Trophoblast cell (in vitro differentiated cells and primary cell): Measurements from ENCODE around the gene CCDC192.

Experiments
- DNase-seq, 2 donors: peaks; one replicate each; pipeline ENCODE4 v3.0.0-alpha.2; 2016
- H2AFZ ChIP-seq: 2 replicates; pipeline ENCODE4 v1.6.1; 2013; ENCODE audit warnings: low read length, moderate library complexity, mild to moderate bottlenecking; ENCODE audit not compliant: insufficient read depth, poor library complexity
- H2AK5ac ChIP-seq: 2 replicates; pipeline ENCODE4 v1.6.1; 2013; ENCODE audit warnings: mild to moderate bottlenecking, low read length
- H2BK120ac ChIP-seq: 2 replicates; pipeline ENCODE4 v1.6.1; 2013; ENCODE audit warnings: low read length, mild to moderate bottlenecking, moderate library complexity; ENCODE audit not compliant: insufficient read depth, poor library complexity
- H2BK12ac ChIP-seq: 2 replicates; pipeline ENCODE4 v1.6.1; 2013; ENCODE audit warnings: mild to moderate bottlenecking, low read length, moderate library complexity
- H2BK5ac ChIP-seq: 2 replicates; pipeline ENCODE4 v1.6.1; 2013; ENCODE audit warnings: low read length, low read depth, moderate library complexity, mild to moderate bottlenecking; ENCODE audit not compliant: poor library complexity
- H3K14ac ChIP-seq: 2 replicates; pipeline ENCODE4 v1.6.1; 2013; ENCODE audit warnings: mild to moderate bottlenecking, low read length
- H3K18ac ChIP-seq: 2 replicates; pipeline ENCODE4 v1.6.1; 2013; ENCODE audit warnings: mild to moderate bottlenecking, low read length
- H3K23ac ChIP-seq: 2 replicates; pipeline ENCODE4 v1.6.1; 2013; ENCODE audit warnings: low read length
- H3K27ac ChIP-seq: 2 replicates; pipeline ENCODE4 v1.5.1; 2013; ENCODE audit warnings: low read depth, mild to moderate bottlenecking, inconsistent platforms, low read length, moderate library complexity
- H3K27me3 ChIP-seq: 2 replicates; pipeline ENCODE4 v1.6.1; 2013; ENCODE audit warnings: inconsistent platforms, mild to moderate bottlenecking, low read length, moderate library complexity; ENCODE audit not compliant: insufficient read depth
- H3K36me3 ChIP-seq, 2 experiments: 1 replicate in 1 of 2; 2 replicates in 1 of 2; pipeline ENCODE4 v1.6.1; 2013; ENCODE audit warnings: low read length in 2 of 2, mild to moderate bottlenecking in 2 of 2, moderate library complexity in 1 of 2; ENCODE audit not compliant: insufficient read depth in 2 of 2, control insufficient read depth in 1 of 2
- H3K4ac ChIP-seq: 2 replicates; pipeline ENCODE4 v1.6.1; 2013; ENCODE audit warnings: low read depth, mild to moderate bottlenecking, low read length, moderate library complexity
- H3K4me1 ChIP-seq, 2 experiments: 1 replicate in 1 of 2; 2 replicates in 1 of 2; pipeline ENCODE4 v1.6.1; 2013; ENCODE audit warnings: low read length in 2 of 2, mild to moderate bottlenecking in 2 of 2, moderate library complexity in 1 of 2; ENCODE audit not compliant: insufficient read depth in 2 of 2, control insufficient read depth in 1 of 2
- H3K4me2 ChIP-seq: 2 replicates; pipeline ENCODE4 v1.6.1; 2013; ENCODE audit warnings: inconsistent platforms, mild to moderate bottlenecking, low read length, moderate library complexity
- H3K4me3 ChIP-seq: 2 replicates; pipeline ENCODE4 v1.5.1; 2013; ENCODE audit warnings: mild to moderate bottlenecking, low read depth, low read length, inconsistent platforms
- H3K79me1 ChIP-seq: one replicate; pipeline ENCODE4 v1.6.1; 2013; ENCODE audit warnings: low read length
- H3K79me2 ChIP-seq: 2 replicates; pipeline ENCODE4 v1.6.1; 2013; ENCODE audit warnings: low read length, mild to moderate bottlenecking; ENCODE audit not compliant: control insufficient read depth, insufficient read depth, poor library complexity
- H3K9ac ChIP-seq: 2 replicates; pipeline ENCODE4 v1.6.1; 2013; ENCODE audit warnings: mild to moderate bottlenecking, low read length
- H3K9me3 ChIP-seq: 2 replicates; pipeline ENCODE4 v1.6.1; 2013; ENCODE audit warnings: low read depth, mild to moderate bottlenecking, control low read depth, inconsistent platforms, low read length; ENCODE audit not compliant: insufficient read depth
- H4K12ac ChIP-seq: 2 replicates; pipeline ENCODE4 v1.6.1; 2013; ENCODE audit warnings: low read depth, mild to moderate bottlenecking, low read length, moderate library complexity
- H4K8ac ChIP-seq: 2 replicates; pipeline ENCODE4 v1.6.1; 2013; ENCODE audit warnings: low read depth, mild to moderate bottlenecking, low read length, moderate library complexity
- H4K91ac ChIP-seq: one replicate; pipeline ENCODE4 v1.6.1; 2013; ENCODE audit warnings: low read depth, mild to moderate bottlenecking, low read length, moderate library complexity
- WGBS: extraction: QIAGEN DNeasy Blood & Tissue Kit; methylation state at CpG from one replicate; pipeline ENCODE4 v1.1.7; 2013; ENCODE audit warnings: missing lambda C conversion rate; ENCODE audit not compliant: insufficient read length, insufficient coverage; ENCODE audit errors: extremely low coverage; 5-methylcytosine and 5-hydroxymethylcytosine counted together

The CCDC192 gene

DNA sequence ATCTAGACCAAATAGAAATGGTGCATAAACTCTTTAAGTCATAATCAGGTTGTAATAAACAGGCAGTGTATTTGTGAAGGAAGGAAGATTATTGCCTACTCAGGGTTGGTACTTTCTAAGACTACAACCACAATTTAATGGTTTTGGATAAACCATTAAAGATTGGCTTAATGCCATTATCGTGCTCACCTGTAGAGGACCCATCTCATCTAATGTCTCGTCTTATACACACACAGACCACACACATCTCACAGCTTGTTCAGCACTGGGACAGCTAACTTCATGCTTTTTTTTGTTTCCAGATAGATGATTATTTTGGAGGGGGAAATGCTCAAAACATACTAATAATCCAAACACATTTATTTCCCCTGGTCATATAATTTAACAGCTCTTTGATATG, 204.7 kb downstream of the CCDC192 start:
- no peak overlapping the region for H3K9ac ChIP-seq
- no peak overlapping the region for H3K27ac ChIP-seq
- H3K4me3 ChIP-seq: no peak overlapping the region
- no peak overlapping the region for H3K4ac ChIP-seq
- no peak for DNase-seq
- H3K9me3 ChIP-seq: no peaks in the 10 kb centered on the region
- H3K79me1 ChIP-seq: no peaks in the 10 kb centered on the region
- no peak overlapping the region for H2BK12ac ChIP-seq
- H3K23ac ChIP-seq: no peak overlapping the region
- H3K36me3 ChIP-seq: no peaks in the 10 kb centered on the region
- H3K18ac ChIP-seq: no peak overlapping the region
- no peak overlapping the region for H4K8ac ChIP-seq
- H2BK5ac ChIP-seq: no peak overlapping the region
- H3K27me3 ChIP-seq: no peaks in the 10 kb centered on the region
- H4K12ac ChIP-seq: no peak overlapping the region
- no peak overlapping the region for H2AFZ ChIP-seq
- no peaks in the 10 kb centered on the region for H3K4me1 ChIP-seq
- H2AK5ac ChIP-seq: no peak overlapping the region
- no peak overlapping the region for H3K14ac ChIP-seq
- H3K79me2 ChIP-seq: no peaks in the 10 kb centered on the region
- no peak overlapping the region for H2BK120ac ChIP-seq
- WGBS: no CpG with 5 or more reads among the region's 2 CpGs
- H4K91ac ChIP-seq: no peak overlapping the region
- no peak overlapping the region for H3K4me2 ChIP-seq

DNA sequence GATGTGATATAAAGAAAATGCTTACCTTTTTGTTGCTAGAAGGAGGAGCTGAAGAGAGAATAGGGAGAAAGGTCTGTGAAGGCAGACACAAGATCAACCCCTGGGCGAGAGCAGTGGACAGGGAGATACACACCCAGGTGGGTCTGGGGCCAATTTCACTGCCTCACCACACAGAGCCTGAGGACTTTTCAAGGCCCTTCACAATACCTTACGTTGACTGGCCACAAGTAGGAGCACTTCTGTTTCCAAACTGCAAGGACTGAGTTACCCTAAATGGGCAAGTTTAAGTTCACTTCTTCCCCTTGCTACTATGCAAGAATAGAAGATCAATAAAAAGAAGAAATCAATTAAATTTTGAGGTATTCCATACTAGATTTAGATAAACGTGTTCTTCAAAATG, 205.9 kb downstream of the CCDC192 start:
- no CpG with 5 or more reads among the region's 3 CpGs for WGBS
- no peaks in the 10 kb centered on the region for H3K79me1 ChIP-seq
- peak in 1 of 2 donors; percentile 59 for DNase-seq
- H2AFZ ChIP-seq: no peak overlapping the region
- H3K27ac ChIP-seq: no peak overlapping the region
- H3K4ac ChIP-seq: no peak overlapping the region
- no peak overlapping the region for H2BK5ac ChIP-seq
- H3K79me2 ChIP-seq: no peaks in the 10 kb centered on the region
- no peak overlapping the region for H3K14ac ChIP-seq
- H3K4me2 ChIP-seq: no peak overlapping the region
- H3K27me3 ChIP-seq: no peaks in the 10 kb centered on the region
- no peak overlapping the region for H3K9ac ChIP-seq
- H4K12ac ChIP-seq: no peak overlapping the region
- H2BK120ac ChIP-seq: no peak overlapping the region
- H4K8ac ChIP-seq: no peak overlapping the region
- H4K91ac ChIP-seq: no peak overlapping the region
- H3K36me3 ChIP-seq: no peaks in the 10 kb centered on the region
- no peaks in the 10 kb centered on the region for H3K9me3 ChIP-seq
- H2BK12ac ChIP-seq: no peak overlapping the region
- no peak overlapping the region for H3K18ac ChIP-seq
- no peak overlapping the region for H3K4me3 ChIP-seq
- no peak overlapping the region for H3K23ac ChIP-seq
- no peak overlapping the region for H2AK5ac ChIP-seq
- H3K4me1 ChIP-seq: no peaks in the 10 kb centered on the region

DNA sequence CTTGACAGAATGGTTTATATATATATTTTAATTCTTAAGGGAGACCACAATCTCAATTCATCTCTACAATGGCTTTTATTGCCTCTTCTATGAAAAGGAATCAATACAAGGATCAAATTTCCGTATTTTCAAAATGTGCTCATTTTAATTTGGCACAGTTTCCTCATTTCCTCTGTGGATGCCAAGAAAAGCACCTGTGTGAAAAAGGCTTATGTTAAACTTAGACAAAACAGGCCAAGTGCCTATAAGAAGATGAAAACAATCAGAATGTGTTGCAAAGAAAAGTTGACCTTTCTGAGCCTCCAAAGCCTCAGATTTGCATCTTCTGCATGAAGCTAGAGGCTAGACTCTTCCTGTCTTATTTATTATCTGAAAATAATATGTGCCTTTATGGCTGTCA, 206.6 kb downstream of the CCDC192 start:
- Histone ChIP-seq H3K36me3 (no peaks in the 10 kb centered on the region), H2AK5ac (no peak overlapping the region), H3K4ac (no peak overlapping the region), H3K9ac (no peak overlapping the region), H4K8ac (no peak overlapping the region), H3K27ac (no peak overlapping the region), H2BK5ac (no peak overlapping the region), H2BK120ac (no peak overlapping the region), H3K79me1 (no peaks in the 10 kb centered on the region), H3K4me2 (no peak overlapping the region), H3K79me2 (no peaks in the 10 kb centered on the region), H3K4me1 (no peaks in the 10 kb centered on the region), H4K91ac (no peak overlapping the region), H2BK12ac (no peak overlapping the region), H3K9me3 (no peaks in the 10 kb centered on the region), H3K23ac (no peak overlapping the region), H3K4me3 (no peak overlapping the region), H3K18ac (no peak overlapping the region), H2AFZ (no peak overlapping the region), H3K14ac (no peak overlapping the region), H4K12ac (no peak overlapping the region), H3K27me3 (no peaks in the 10 kb centered on the region)
- DNase-seq: no peak
- no CpG with 5 or more reads among the region's 1 CpG for WGBS

GRCh38 chr5:127910307-127910956, 207.2 kb downstream of the CCDC192 start:
- no peaks in the 10 kb centered on the region for H3K79me1 ChIP-seq
- no peak overlapping the region for H2AK5ac ChIP-seq
- no peak overlapping the region for H3K4me3 ChIP-seq
- H3K27ac ChIP-seq: no peak overlapping the region
- no peak overlapping the region for H2BK12ac ChIP-seq
- no peak overlapping the region for H3K23ac ChIP-seq
- H2AFZ ChIP-seq: no peak overlapping the region
- DNase-seq: no peak
- H3K36me3 ChIP-seq: no peaks in the 10 kb centered on the region
- no peaks in the 10 kb centered on the region for H3K27me3 ChIP-seq
- no peaks in the 10 kb centered on the region for H3K9me3 ChIP-seq
- H3K4ac ChIP-seq: no peak overlapping the region
- no CpG with 5 or more reads among the region's 2 CpGs for WGBS
- no peak overlapping the region for H4K12ac ChIP-seq
- no peak overlapping the region for H2BK120ac ChIP-seq
- no peak overlapping the region for H2BK5ac ChIP-seq
- H3K4me2 ChIP-seq: no peak overlapping the region
- no peaks in the 10 kb centered on the region for H3K79me2 ChIP-seq
- H3K4me1 ChIP-seq: no peaks in the 10 kb centered on the region
- H3K9ac ChIP-seq: no peak overlapping the region
- H3K18ac ChIP-seq: no peak overlapping the region
- H4K8ac ChIP-seq: no peak overlapping the region
- H3K14ac ChIP-seq: no peak overlapping the region
- H4K91ac ChIP-seq: no peak overlapping the region
